ENCODE measurements around the gene HYAL2. TPM values are rescaled to one million over a fixed set of nuclear protein-coding genes. Genes with fewer than 3 reads are reported as not detected.

HYAL2 gene
- polyA plus RNA-seq, 1 experiment: 46.6 TPM

GRCh38 chr3:50302095-50303012 lies 20.2 kb downstream of the HYAL2 start:
- TF ChIP-seq, protein P1, sequence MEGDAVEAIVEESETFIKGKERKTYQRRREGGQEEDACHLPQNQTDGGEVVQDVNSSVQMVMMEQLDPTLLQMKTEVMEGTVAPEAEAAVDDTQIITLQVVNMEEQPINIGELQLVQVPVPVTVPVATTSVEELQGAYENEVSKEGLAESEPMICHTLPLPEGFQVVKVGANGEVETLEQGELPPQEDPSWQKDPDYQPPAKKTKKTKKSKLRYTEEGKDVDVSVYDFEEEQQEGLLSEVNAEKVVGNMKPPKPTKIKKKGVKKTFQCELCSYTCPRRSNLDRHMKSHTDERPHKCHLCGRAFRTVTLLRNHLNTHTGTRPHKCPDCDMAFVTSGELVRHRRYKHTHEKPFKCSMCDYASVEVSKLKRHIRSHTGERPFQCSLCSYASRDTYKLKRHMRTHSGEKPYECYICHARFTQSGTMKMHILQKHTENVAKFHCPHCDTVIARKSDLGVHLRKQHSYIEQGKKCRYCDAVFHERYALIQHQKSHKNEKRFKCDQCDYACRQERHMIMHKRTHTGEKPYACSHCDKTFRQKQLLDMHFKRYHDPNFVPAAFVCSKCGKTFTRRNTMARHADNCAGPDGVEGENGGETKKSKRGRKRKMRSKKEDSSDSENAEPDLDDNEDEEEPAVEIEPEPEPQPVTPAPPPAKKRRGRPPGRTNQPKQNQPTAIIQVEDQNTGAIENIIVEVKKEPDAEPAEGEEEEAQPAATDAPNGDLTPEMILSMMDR (IDR thresholded peaks at IDR 0.05; ENCODE audit: low read depth, low read length): no peak
- ChIA-PET CTCF (no interaction called here), POLR2A (no interaction called here)
- no peak overlapping the region for H3K4me3 ChIP-seq (ENCODE audit: low read depth, low read length)
- no peak for DNase-seq (ENCODE audit: low read depth, low spot score)
- H3K9me3 ChIP-seq (ENCODE audit: control insufficient read depth, insufficient read depth, low read length): peaks cover 9% of the 10 kb centered on the region
- H3K27me3 ChIP-seq (ENCODE audit: control insufficient read depth, insufficient read depth, low read length): no peaks in the 10 kb centered on the region
- H3K27ac ChIP-seq (ENCODE audit: low read depth, low read length): no peak overlapping the region

DNA sequence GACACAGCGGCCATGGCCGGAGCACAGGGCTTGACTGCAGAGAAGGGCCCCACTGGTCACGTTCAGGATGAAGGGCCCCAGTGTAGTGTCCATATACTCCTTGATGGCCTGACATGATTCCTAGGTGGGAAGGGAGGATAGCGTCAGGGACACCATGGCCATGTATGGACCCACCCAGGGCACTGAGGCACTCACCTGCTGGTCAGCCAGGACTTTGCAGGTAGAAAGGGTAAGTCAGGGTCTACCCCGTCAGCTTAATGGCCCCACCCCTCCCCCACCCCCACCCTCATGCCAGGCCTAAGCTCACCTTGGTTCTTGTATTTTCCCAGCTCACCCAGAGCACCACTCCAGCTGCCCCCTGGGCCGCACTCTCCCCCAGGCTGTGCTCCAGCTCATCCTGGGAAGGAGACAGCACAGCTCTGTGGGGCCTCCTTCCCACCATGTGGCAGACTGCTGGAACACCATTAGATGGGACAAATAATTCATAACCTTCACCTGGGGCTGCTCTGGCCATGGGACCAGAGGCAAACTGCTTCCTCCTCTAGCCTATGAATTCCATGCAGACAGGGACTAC lies 21.8 kb downstream of the HYAL2 start:
- no peak overlapping the region for H3K4me3 ChIP-seq (ENCODE audit: low read depth, low read length)
- ChIA-PET POLR2A (no interaction called here), CTCF (interaction anchor here (1.0 kb wide), 1 partner anchor 54 kb away, joined by 3 read pairs; no protein-coding TSS in a partner anchor)
- DNase-seq (ENCODE audit: low read depth, low spot score): no peak
- TF ChIP-seq, protein P1 (IDR thresholded peaks at IDR 0.05; ENCODE audit: low read depth, low read length): no peak
- no peaks in the 10 kb centered on the region; the same call in 1 of the 2 replicates for H3K9me3 ChIP-seq (ENCODE audit: control insufficient read depth, insufficient read depth, low read length)
- no peak overlapping the region for H3K27ac ChIP-seq (ENCODE audit: low read depth, low read length)
- H3K27me3 ChIP-seq (ENCODE audit: control insufficient read depth, insufficient read depth, low read length): no peaks in the 10 kb centered on the region

DNA sequence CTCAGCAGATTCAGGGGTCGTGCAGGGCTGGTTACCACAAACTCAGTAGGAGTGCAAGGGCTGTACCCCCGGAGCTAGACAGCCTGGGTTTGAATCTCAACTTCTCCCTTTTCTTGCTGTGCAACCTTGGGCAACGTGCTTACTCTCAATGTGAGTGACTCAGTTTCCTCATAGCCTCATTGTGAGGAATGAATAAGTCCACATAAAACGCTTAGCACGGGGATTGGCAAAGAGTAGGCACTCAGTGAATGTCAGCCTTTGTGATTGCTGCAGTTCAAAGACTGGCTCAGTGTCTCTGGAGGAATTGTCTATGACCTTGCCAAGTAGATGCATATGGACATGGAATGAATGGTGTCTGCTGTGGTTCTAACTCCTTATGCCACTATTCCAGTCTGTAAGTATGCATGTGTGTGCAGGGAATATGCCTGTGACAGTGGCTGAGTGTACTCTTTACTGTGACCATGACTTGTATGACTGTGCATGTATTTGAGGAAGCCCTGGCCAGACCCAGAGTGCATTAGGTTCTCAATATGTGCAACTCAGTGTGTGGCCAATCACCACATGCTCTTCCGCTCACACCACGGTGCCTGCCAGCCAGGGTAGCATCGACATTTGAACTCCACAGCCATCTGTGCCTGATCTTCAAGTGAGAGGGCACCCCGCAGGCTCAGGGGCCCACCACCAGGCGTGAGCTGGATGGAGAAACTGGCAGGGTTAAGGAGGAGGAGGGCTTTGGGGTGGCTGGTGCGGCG lies 22.4 kb downstream of the HYAL2 start:
- TF ChIP-seq, protein P1 (IDR thresholded peaks at IDR 0.05; ENCODE audit: low read depth, low read length): no peak
- H3K27ac ChIP-seq (ENCODE audit: low read depth, low read length): peak overlapping the region; percentile 25
- H3K27me3 ChIP-seq (ENCODE audit: control insufficient read depth, insufficient read depth, low read length): no peaks in the 10 kb centered on the region
- CTCF ChIA-PET: interaction anchor here (1.4 to 1.5 kb wide), 2 partner anchors 24 to 54 kb away, joined by 5 to 10 read pairs; no protein-coding TSS in a partner anchor
- no peaks in the 10 kb centered on the region; the same call in 1 of the 2 replicates for H3K9me3 ChIP-seq (ENCODE audit: control insufficient read depth, insufficient read depth, low read length)
- H3K4me3 ChIP-seq (ENCODE audit: low read depth, low read length): peak overlapping the region; percentile 66
- DNase-seq (ENCODE audit: low read depth, low spot score): no peak
- POLR2A ChIA-PET: interaction anchor here (0.5 to 1.3 kb wide), 9 partner anchors 15 to 1272 kb away, joined by 3 to 5 read pairs (median 4); partner anchors contain the start of genes CYB561D2, GNAI2 and NPRL2

DNA sequence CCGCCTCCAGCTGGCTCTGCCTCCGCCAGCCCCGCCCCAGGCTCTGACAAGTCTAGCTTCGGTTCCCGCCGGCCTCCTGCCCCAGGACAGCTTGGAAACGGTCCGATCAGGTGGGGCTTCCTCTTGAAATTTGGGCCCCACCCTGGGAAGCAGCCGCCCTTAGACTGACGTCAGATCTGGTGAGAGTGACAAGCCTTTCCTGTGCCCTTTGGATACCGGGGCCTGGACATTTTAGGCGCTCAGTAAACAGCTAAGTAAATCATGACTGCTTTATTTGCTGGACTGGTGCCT lies 23.0 kb downstream of the HYAL2 start:
- Histone ChIP-seq H3K27me3 (ENCODE audit: control insufficient read depth, insufficient read depth, low read length) (no peaks in the 10 kb centered on the region), H3K27ac (ENCODE audit: low read depth, low read length) (peak overlapping the region; percentile 25), H3K9me3 (ENCODE audit: control insufficient read depth, insufficient read depth, low read length) (no peaks in the 10 kb centered on the region; the same call in 1 of the 2 replicates), H3K4me3 (ENCODE audit: low read depth, low read length) (peak overlapping the region; percentile 66)
- ChIA-PET CTCF (interaction anchor here (1.4 to 1.5 kb wide), 2 partner anchors 25 to 53 kb away, joined by 5 to 10 read pairs; no protein-coding TSS in a partner anchor), POLR2A (interaction anchor here (0.5 to 1.3 kb wide), 9 partner anchors 16 to 1273 kb away, joined by 3 to 5 read pairs (median 4); partner anchors contain the start of genes CYB561D2, GNAI2 and NPRL2)
- TF ChIP-seq, protein P1 (IDR thresholded peaks at IDR 0.05; ENCODE audit: low read depth, low read length): no peak
- DNase-seq (ENCODE audit: low read depth, low spot score): no peak
